Gastrocnemius medialis (tissue), 4 donors: ENCODE data around the gene CXXC4. TPM values are rescaled to one million over a fixed set of nuclear protein-coding genes. Genes with fewer than 3 reads are reported as not detected.

Experiments used
- ATAC-seq, 2 donors: fragments of 150-250 bp; one replicate each; pipeline ENCODE4 v1.9.1; 2016
- DNase-seq, 2 donors: peaks; one replicate each; pipeline ENCODE4 v3.0.0-alpha.2; 2019
- H3K27ac ChIP-seq, 4 donors: fragments of 200-600 bp; sonication (generic); 1 replicate in 1 of 4; 2 replicates in 3 of 4; pipeline ENCODE4 v1.5.1; 2016 to 2018; ENCODE audit warnings: mild to moderate bottlenecking in 2 of 4, moderate library complexity in 1 of 4
- H3K27me3 ChIP-seq, 3 donors: fragments of 200-600 bp; sonication (generic) in 2 of 3; 1 replicate in 1 of 3; 2 replicates in 2 of 3; pipeline versions ENCODE4 v1.5.1 to v1.6.0; 2016 to 2019; ENCODE audit warnings: mild to moderate bottlenecking in 1 of 3, moderate library complexity in 1 of 3
- H3K36me3 ChIP-seq, 2 donors: fragments of 200-600 bp; sonication (generic) in 1 of 2; one replicate each; pipeline ENCODE4 v1.5.1; 2017 to 2018
- H3K4me1 ChIP-seq, 2 donors: fragments of 200-600 bp; sonication (generic) in 1 of 2; one replicate each; pipeline ENCODE4 v1.5.1; 2016 to 2017; ENCODE audit warnings: mild to moderate bottlenecking in 2 of 2
- H3K4me3 ChIP-seq, 4 donors: fragments of 200-600 bp; sonication (generic) in 3 of 4; 1 replicate in 1 of 4; 2 replicates in 3 of 4; pipeline ENCODE4 v1.5.1; 2016 to 2019; ENCODE audit warnings: mild to moderate bottlenecking in 2 of 4
- H3K9me3 ChIP-seq, 3 donors: fragments of 200-600 bp; sonication (generic) in 2 of 3; 1 replicate in 1 of 3; 2 replicates in 2 of 3; pipeline ENCODE4 v1.5.1; 2016 to 2019
- POLR2A ChIP-seq, 2 donors: fragments of 450-650 bp; IDR thresholded peaks; one replicate each; pipeline ENCODE4 v1.6.1; 2017; ENCODE audit warnings: antibody characterized with exemption in 2 of 2, mild to moderate bottlenecking in 2 of 2, moderate library complexity in 2 of 2
- in situ Hi-C, 4 donors: fragments of 200-750 bp; cut with MboI; loops; one replicate each; pipeline versions ENCODE4 v1.15.0 to v1.8.0; 2017; ENCODE audit warnings: low sequenced_read_pairs in 4 of 4
- intact Hi-C: fragments of 100-400 bp; cut with DNase I; formaldehyde crosslinking; loops from one replicate; pipeline ENCODE4 v1.15.1; 2023; ENCODE audit warnings: low total_unique reads
- total RNA-seq, 4 donors: library from RNA; depleted of rRNA; stranded (reverse); fragments of >200 nt; gene quantifications; one replicate each; pipeline versions ENCODE4 v1.1.0 to v1.2.3, GENCODE V29; 2016
- TF ChIP-seq, protein P1 (sequence below), 5 experiments: fragments of 450-650 bp in 3 of 5; fragments of 200-600 bp in 2 of 5; sonication (generic) in 2 of 5; IDR thresholded peaks in 4 of 5; conservative IDR thresholded peaks in 1 of 5; 1 replicate in 4 of 5; 2 replicates in 1 of 5; pipeline ENCODE4 v1.5.1; 2016 to 2019; ENCODE audit warnings: antibody characterized with exemption in 5 of 5, mild to moderate bottlenecking in 3 of 5, moderate library complexity in 3 of 5

CXXC4 gene
- total RNA-seq, 4 donors from 2014 or later, result 0.17 to 0.36 (median 0.24) TPM; not detected in 1

DNA sequence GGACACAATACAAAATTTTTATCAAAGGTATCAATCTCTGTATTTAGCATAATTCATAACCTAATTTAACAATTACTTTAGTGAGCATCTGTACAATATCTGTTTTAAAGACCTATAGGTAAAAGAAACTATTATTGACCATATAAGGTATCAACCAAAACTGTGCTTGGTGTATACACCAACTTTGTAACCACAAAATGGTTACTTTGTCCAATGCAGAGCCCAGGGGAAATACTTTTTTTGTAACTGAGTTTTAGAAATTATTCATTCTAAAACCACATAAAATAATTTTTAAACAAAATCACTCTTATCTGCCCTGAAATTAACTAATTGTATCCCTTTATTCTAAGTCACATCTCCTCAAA, 5.0 kb downstream of the CXXC4 start:
- ATAC-seq (no peak), DNase-seq (no peak)
- H3K4me1 ChIP-seq, result peaks cover under 1 to 5% of the 10 kb centered on the region in 2 donors
- no peaks in the 10 kb centered on the region for H3K36me3 ChIP-seq
- intact Hi-C loops (loop anchor here (5.0 kb wide), 1 partner anchor 983 kb away; the partner anchor contains the start of gene PPA2), in situ Hi-C loops (no loop called here)
- no peak overlapping the region for H3K4me3 ChIP-seq
- no peaks in the 10 kb centered on the region for H3K9me3 ChIP-seq
- peak overlapping the region in 1 of 4 donors; percentile 42 for H3K27ac ChIP-seq
- H3K27me3 ChIP-seq, result peaks cover 3 to 18% (median 7%) of the 10 kb centered on the region in 3 donors
- TF ChIP-seq POLR2A (IDR thresholded peaks at IDR 0.05), result no peak
- TF ChIP-seq, protein P1, sequence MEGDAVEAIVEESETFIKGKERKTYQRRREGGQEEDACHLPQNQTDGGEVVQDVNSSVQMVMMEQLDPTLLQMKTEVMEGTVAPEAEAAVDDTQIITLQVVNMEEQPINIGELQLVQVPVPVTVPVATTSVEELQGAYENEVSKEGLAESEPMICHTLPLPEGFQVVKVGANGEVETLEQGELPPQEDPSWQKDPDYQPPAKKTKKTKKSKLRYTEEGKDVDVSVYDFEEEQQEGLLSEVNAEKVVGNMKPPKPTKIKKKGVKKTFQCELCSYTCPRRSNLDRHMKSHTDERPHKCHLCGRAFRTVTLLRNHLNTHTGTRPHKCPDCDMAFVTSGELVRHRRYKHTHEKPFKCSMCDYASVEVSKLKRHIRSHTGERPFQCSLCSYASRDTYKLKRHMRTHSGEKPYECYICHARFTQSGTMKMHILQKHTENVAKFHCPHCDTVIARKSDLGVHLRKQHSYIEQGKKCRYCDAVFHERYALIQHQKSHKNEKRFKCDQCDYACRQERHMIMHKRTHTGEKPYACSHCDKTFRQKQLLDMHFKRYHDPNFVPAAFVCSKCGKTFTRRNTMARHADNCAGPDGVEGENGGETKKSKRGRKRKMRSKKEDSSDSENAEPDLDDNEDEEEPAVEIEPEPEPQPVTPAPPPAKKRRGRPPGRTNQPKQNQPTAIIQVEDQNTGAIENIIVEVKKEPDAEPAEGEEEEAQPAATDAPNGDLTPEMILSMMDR (IDR thresholded peaks at IDR 0.05 in 4 of 5, conservative IDR thresholded peaks at IDR 0.05 in 1 of 5), result no peak

DNA sequence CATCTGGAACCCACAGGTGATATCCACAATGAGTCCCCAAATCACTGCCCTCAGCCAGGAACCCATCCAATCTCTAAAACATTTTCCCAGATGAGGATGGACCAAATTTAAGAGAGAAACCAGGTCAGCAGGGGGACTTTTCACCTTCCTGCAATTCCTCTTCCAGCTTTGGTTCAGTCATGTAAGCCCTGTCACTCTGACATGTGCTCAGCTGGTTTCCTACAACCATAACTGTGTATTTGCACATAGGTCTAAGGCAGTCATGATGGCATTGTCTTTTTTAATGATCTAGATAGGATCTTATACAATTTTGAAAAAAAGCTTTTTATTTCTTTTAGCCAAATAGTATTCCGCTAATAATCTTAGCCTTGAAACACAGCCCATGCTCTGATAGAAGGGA, 6.5 kb downstream of the CXXC4 start:
- intact Hi-C loops, result no loop called here

DNA sequence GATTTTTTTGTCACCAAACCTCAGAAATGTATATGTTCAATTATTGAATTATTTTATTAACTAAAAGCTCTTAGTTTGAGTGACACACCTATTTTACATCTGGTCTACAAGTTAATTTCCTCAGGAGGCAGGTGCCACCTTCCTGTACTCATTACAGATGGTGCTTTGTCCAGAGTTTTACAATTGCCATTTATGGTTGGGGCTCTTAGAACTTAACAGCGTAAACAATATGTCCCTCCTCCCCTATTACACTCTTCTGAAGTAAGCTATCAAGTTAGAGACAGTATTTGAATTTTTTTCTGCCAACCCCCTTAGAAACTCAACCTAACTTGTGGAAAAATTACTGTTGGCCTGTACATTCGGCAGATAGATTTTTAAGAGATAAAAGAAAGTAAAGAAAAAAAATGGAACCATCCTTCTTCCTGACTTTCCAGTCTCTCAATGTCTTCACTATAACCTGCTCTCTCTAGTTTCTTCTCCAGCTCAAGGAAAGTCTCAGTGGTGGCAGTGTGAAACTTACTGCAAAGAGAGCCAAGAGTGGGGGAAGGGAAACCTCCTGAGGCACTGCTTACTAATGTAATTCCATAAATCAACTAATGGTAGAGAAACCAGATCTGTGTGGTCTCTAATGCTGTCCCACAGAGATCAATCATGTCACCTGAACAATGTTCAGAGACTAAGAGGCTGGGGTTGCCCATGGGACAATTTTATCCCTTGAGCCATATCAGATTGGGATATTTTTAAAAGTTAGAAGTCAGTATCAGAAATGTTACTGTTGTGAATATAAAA, 7.8 kb downstream of the CXXC4 start:
- DNase-seq (no peak), ATAC-seq (no peak)
- intact Hi-C loops, result no loop called here
- H3K27ac ChIP-seq, result no peak overlapping the region
- no peak for TF ChIP-seq POLR2A (IDR thresholded peaks at IDR 0.05)
- TF ChIP-seq, protein P1 (IDR thresholded peaks at IDR 0.05 in 4 of 5, conservative IDR thresholded peaks at IDR 0.05 in 1 of 5), result no peak
- H3K4me1 ChIP-seq, result no peaks in the 10 kb centered on the region
- H3K27me3 ChIP-seq, result no peaks in the 10 kb centered on the region
- no peaks in the 10 kb centered on the region for H3K9me3 ChIP-seq
- no peaks in the 10 kb centered on the region for H3K36me3 ChIP-seq
- in situ Hi-C loops, result no loop called here
- no peak overlapping the region for H3K4me3 ChIP-seq

More for the DNA sequence above, 6.5 kb downstream of the CXXC4 start:
- ATAC-seq, result no peak
- Histone ChIP-seq H3K4me1 (peaks cover 0 to 5% of the 10 kb centered on the region in 2 donors), H3K27ac (no peak overlapping the region), H3K4me3 (no peak overlapping the region), H3K9me3 (no peaks in the 10 kb centered on the region), H3K27me3 (peaks cover 3 to 7% (median 4%) of the 10 kb centered on the region in 3 donors), H3K36me3 (no peaks in the 10 kb centered on the region)
- TF ChIP-seq POLR2A (IDR thresholded peaks at IDR 0.05), result no peak
- TF ChIP-seq, protein P1 (IDR thresholded peaks at IDR 0.05 in 4 of 5, conservative IDR thresholded peaks at IDR 0.05 in 1 of 5), result no peak
- no peak for DNase-seq
- in situ Hi-C loops, result no loop called here

DNA sequence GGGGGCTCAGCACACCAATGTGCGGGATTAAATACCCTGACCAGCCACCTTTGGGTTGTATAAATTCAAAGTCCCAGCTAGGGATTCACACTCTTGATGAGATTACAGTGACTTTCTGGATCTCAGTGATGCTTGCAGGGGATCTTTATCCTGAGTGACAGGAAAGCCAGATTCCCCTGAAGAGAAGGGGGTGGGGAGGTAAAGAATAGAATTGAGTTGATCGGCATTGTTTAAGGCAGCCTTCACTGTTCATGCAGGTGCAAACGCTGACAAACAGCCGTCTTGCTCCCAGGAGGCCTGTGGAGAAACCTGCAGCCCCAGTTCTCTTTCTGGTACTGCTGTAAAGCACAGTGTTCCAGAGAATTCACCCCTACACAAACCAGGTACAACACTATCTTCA, 19.0 kb downstream of the CXXC4 start:
- TF ChIP-seq POLR2A (IDR thresholded peaks at IDR 0.05), result no peak
- TF ChIP-seq, protein P1 (IDR thresholded peaks at IDR 0.05 in 4 of 5, conservative IDR thresholded peaks at IDR 0.05 in 1 of 5), result no peak
- no peak overlapping the region for H3K4me3 ChIP-seq
- H3K4me1 ChIP-seq, result no peaks in the 10 kb centered on the region
- intact Hi-C loops, result no loop called here
- no peaks in the 10 kb centered on the region for H3K27me3 ChIP-seq
- H3K27ac ChIP-seq, result no peak overlapping the region
- no peaks in the 10 kb centered on the region for H3K36me3 ChIP-seq
- ATAC-seq, result no peak
- H3K9me3 ChIP-seq, result no peaks in the 10 kb centered on the region
- DNase-seq, result no peak
- in situ Hi-C loops, result no loop called here
